Nucleus accumbens (tissue), 56 donors: ENCODE results near the gene NUTF2.
A peak's percentile ranks its signal among the peaks of the same experiment; 100 is the strongest.
"Not testable (repeated sequence)": the region's sequence is repeated elsewhere in the genome, so short reads cannot be mapped to it uniquely, and the experiment has no call there.

ENCODE experiments used
- DNase-seq, 56 donors: peaks; one replicate each; lab custom pipeline; 2025; lab: John Stamatoyannopoulos, UW

The NUTF2 gene

GRCh38 chr16:67862623-67863583, 16.2 kb downstream of the NUTF2 start:
- peak in 5 of 56 donors; percentile 7 to 24 (median 17) for DNase-seq

- DNase-seq: not testable (repeated sequence)
Observed at GRCh38 chr16:67864044-67864443, 17.3 kb downstream of the NUTF2 start.

GRCh38 chr16:67864594-67864993, 17.9 kb downstream of the NUTF2 start:
- no peak for DNase-seq

GRCh38 chr16:67865318-67865717, 18.6 kb downstream of the NUTF2 start:
- peak in 1 of 56 donors; percentile 3 for DNase-seq

- DNase-seq: no peak
Observed at GRCh38 chr16:67868290-67868689, 21.6 kb downstream of the NUTF2 start.

GRCh38 chr16:67869653-67870052, 22.9 kb downstream of the NUTF2 start:
- DNase-seq: no peak

GRCh38 chr16:67871256-67871655, 24.5 kb downstream of the NUTF2 start:
- DNase-seq: no peak

GRCh38 chr16:67872131-67872630, 25.4 kb downstream of the NUTF2 start:
- no peak for DNase-seq

- DNase-seq: peak in 53 of 56 donors; percentile 20 to 87 (median 64)
Observed at GRCh38 chr16:67872631-67873434, 26.1 kb downstream of the NUTF2 start, which contains the start of gene EDC4. TSS of gene EDC4 (plus strand) at chr16:67873052. CDS start at chr16:67873262, 210 bp downstream.

- peak in 1 of 56 donors; percentile 39 for DNase-seq
Observed at GRCh38 chr16:67873435-67874370, 27.0 kb downstream of the NUTF2 start.

GRCh38 chr16:67874372-67874771, 27.6 kb downstream of the NUTF2 start:
- no peak for DNase-seq

GRCh38 chr16:67877064-67877463, 30.3 kb downstream of the NUTF2 start:
- DNase-seq: no peak

- no peak for DNase-seq
Observed at GRCh38 chr16:67878232-67878631, 31.5 kb downstream of the NUTF2 start.

GRCh38 chr16:67878846-67879245, 32.1 kb downstream of the NUTF2 start:
- no peak for DNase-seq

- DNase-seq: no peak
Observed at GRCh38 chr16:67879462-67879861, 32.7 kb downstream of the NUTF2 start.

GRCh38 chr16:67879936-67880335, 33.2 kb downstream of the NUTF2 start:
- no peak for DNase-seq

- DNase-seq: no peak
Observed at GRCh38 chr16:67880584-67880983, 33.9 kb downstream of the NUTF2 start.

- peak in 45 of 56 donors; percentile 13 to 76 (median 50) for DNase-seq
Observed at GRCh38 chr16:67881621-67882161, 35.0 kb downstream of the NUTF2 start.

- DNase-seq: peak in 54 of 56 donors; percentile 14 to 92 (median 74)
Observed at GRCh38 chr16:67882374-67883145, 35.8 kb downstream of the NUTF2 start.
